Posterior cingulate gyrus (tissue), 11 donors: ENCODE measurements around the gene CDC42BPB.
"Not testable (repeated sequence)": the region's sequence is repeated elsewhere in the genome, so short reads cannot be mapped to it uniquely, and the experiment has no call there.

Experiments
- DNase-seq, 10 donors: peaks; one replicate each; pipeline versions ENCODE4 v3.0.0 to v3.0.0-alpha.2; 2020 to 2021; ENCODE audit warnings: mixed read lengths in 3 of 10
- intact Hi-C: fragments of 100-400 bp; cut with DNase I; formaldehyde crosslinking; loops from one replicate; pipeline ENCODE4 v1.15.1; 2023

Gene CDC42BPB

DNA sequence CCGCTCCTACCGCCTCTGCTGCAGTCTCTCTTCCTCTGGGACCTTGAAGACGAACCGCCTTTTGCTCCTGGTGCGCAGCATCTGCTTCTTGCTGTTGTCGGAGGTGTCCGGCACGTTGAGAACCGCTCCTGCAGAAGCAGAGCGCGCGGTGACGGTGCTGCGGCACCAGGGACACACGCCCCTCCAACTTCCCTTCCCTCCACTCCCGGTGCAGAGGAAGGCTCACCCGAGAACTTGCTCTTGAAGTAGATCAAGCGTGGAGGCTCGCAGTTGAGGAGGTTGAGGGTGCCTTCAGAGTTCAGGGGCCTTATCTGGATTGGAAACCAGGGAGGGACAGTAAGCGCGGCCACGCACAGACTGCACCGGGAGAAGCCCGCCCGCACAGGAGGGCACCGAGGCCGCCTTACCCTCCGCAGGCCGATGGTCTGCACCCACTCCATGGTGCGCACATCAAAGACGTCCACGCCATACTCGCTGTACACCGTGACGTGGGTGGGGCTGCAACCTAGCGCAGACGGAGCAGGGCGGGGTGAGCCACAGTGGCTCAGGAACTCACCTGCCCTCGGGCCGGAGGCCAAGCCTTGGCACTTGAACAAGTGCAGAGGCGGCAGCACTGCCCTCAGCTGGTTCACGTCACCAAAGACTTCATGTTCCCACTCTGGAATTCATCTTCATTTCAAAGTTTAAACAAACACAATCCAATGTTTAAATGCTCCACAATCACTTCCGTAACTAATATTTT, 117.4 kb downstream of the CDC42BPB start:
- DNase-seq: peak in 3 of 10 donors; percentile 53 to 77 (median 62)
- intact Hi-C loops: no loop called here

DNA sequence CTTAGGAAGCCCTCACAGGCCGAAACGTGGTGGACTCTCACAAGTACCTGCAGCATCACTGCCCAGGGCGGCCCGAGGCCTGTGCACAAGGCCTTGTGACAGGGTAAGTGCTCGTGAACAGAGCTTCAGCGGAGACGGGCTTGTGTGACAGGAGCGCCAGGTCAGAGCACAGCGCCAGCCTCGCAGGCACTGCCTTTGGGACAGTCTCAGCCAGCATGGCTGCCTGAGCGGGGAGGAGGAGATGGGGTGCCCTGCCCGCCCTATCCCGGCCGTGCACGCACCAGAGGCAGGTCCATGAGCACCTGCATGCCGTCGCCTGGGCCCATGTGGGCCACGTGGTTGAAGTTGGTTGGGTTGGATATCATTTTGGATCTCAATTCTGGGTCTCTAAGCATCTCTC, 118.0 kb downstream of the CDC42BPB start:
- peak in 3 of 10 donors; percentile 54 to 71 (median 69) for DNase-seq

DNA sequence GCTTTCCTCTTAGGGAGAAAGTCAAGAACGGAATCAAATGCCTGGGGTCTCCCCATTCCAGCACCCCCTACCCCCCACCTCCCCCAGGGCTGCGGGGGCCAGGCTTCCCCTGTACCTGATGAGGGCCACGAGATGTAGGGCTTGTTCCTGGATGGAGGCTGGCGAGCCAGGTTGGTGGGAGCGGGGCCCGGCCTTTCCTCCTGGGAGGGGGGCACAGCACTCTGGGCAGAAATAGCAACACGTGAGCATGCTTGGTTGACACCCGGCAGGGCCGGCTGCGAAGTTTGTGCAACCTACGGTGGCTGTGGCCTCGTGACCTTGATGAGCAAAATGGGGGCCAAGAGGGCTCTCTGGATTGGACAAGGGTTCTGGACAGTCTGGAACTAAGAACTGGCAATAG, 119.2 kb downstream of the CDC42BPB start:
- peak in 4 of 10 donors; percentile 13 to 73 (median 52) for DNase-seq
- intact Hi-C loops: no loop called here

More for the DNA sequence above, 118.0 kb downstream of the CDC42BPB start:
- intact Hi-C loops: no loop called here

DNA sequence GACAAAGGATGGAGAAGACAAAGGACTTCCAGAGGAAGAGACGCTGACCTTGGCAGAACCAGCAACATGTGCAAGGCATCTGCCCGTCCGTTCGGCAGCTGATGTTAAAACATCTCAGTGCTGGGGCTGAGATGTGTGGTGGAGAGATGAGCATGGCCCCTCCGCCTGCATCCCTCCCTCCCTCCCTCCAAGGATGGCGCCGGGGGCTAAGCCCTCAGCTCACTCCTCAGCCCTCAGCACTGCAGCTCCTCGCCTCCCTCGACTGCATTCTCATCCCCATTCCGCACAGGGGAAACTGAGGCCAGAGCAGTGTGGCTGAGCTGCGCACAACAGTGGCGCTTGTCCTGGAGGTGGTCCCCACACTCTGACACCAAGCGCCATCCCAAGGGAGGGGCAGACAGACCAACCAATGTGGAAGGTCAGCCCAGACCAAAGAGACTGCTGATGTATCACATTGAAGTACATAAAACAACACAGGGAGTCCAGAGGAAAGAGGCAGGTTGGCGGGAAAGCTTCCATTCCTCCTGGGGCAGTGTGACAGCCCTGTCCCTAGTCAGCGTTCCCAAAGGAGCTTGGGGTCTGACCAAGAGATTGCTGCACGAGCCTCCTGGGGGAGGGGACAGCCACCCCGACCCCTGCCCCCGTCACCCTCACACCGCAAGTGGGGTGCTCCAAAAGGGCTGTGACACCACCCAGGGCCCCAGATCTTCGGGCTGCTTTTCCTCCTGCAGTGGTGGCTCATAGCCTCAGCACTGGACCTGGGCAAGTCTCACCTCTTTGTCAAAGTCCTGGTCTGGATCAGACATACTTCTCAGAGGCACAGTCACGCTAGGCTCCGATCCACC, 119.8 kb downstream of the CDC42BPB start:
- peak in 2 of 10 donors; percentile 57 to 60 for DNase-seq
- intact Hi-C loops: no loop called here

DNA sequence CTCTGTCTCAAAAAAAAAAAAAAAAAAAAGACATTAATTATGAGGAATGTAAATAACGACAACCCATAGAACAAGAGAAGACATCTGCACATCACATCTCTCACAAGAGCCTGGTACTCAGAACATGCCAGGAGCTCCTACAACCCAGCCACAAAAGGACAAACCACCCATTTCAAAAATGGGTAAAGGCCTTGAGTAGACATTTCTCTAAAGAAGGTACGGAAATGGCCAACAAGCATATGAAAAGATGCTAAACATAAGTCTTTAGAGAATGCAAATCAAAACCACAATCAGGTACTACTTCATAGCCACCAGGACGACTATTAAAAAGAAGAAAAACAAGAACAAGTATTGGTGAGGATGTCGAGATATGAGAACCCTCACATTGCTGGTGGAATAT, 121.6 kb downstream of the CDC42BPB start:
- DNase-seq: no peak
- intact Hi-C loops: no loop called here

DNA sequence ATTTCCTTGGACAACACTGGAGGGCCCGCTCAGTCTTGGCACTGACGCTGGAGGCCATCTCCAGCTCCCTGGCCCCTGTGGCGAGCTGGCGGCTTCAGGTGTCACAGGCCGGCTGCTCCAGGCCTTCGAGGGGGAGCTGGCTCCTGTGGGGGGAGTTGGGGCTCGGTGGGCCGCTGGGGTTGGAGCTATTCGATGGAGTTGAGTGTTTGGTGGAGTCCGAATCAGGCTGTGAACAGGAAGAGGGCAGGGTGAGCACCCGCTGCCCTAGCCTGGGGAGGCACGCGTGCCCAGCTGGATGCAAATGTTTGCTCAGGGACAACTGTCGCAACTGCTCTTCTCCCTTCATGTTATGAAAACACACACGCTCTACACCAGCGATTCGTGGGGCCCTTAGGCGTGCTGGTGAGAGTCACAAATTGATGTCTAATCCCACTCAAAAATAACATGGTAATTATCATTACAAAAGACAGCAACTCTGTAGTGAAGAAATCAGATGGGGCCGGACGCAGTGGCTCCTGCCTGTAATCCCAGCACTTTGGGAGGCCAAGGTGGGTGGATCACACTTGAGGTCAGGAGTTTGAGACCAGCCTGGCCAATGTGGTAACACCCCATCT, 123.6 kb downstream of the CDC42BPB start:
- peak in 3 of 10 donors; percentile 9 to 68 (median 58) for DNase-seq
- intact Hi-C loops: no loop called here

DNA sequence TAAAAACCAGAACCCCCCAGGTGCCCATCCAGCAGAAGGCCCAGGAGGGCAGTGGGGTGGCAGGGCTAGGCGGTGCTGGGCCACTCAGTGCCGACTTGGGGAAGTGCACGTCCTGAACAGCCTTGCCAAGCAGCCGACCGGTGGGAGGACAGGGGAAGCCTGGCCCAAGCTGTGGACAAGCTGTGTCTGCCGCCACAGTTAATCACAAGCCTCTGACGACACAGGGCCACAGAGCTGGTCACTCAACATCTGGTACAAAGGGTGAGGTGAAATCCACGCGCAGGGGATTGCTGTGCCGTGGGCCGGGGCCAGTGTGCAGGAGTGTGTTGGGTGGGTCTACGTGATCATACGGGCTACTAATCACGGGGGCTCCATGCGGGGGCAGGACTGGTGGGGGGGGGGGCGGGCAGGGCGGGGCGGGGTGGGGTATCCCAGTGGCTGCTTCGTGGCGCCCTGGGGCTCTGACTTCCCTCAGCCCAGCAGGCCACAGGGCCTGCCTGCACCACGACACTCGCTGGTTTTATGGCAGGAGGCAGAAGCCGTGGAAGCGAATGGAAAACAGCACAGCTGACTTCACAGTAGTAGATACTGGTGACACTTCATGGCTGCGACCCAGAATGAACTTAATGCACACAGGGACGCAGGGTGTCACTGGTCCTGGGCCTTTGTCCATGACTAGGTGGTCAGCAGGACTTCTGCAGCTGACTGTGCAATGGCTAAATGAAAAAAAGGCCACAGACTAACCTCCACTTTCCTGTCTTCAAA, 124.7 kb downstream of the CDC42BPB start:
- peak in 3 of 10 donors; percentile 16 to 54 (median 49) for DNase-seq
- intact Hi-C loops: no loop called here

DNA sequence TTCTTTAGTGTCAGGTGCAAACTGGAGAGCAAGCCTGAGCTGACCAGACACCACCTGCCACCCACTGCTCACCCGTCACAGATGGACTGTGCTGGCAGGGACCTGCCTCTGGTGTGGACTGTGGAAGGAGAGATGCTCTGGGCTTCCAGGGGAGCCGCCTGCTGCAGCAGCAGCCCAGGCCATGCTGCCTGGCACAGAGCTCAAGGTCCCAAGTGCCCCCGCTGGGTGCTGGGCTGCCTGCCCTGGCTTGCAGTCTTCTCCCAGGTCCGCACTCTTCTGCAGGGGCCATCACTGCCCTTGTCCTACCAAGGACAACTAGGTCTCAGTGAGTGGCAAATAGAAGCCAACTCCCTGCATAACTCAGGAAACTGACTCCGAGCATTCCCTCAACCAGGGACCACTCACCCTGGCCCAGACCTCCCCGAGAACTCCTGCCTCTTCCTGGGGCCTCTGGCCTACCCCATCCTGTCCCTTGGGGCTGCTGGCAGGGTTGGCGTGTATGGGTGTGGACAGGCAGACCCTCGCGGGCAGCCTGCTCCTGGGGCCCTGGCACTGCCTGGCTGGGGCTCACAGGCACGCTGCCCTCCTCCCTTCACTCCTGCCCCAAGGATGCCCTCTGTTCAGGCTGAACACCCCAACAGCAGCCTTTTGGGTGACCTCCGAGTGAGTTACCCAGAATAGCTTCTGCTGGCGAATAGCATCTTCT, 125.6 kb downstream of the CDC42BPB start:
- intact Hi-C loops: no loop called here

DNA sequence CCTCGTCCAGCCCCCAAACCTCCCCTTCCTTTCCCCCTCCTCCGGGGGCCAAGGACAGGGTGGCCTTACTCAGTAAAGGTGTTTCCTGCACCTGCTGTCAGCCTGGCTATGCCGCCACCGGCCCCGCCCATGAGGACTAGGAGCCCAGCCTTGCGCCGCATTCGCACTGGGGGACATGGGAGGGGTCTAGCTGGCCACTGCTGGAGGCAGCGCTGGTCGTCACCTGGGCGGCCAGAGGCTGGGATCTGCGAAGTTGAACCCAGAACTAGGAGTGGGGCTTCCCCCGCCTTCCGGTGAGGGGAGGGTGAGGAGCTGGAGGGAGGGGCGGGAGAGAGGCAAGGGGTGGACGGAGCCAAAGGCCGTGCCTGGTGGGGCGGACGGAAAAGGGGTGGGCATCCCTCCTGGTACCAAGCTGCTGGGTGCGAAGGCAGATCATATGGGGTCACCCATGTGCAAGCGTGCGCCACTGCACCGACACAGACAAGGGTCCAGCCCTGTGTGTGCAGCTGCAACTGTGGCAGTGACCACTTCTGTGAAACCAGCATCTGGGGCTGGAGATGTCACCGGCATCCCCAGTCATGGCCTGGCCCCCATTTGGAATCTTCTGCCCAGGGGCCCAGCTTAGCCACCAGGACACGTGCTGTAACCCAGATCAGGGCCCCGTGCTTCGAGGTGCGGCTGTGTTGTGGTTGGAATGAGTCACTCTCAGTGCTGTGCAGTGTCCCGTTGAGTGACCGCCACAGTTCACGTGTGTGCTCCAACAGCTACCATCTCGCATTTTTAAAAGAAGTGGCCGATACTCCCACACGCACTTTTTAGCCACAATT, 126.4 kb downstream of the CDC42BPB start:
- peak in 4 of 10 donors; percentile 27 to 86 (median 67) for DNase-seq
- intact Hi-C loops: no loop called here

More for the DNA sequence above, 125.6 kb downstream of the CDC42BPB start:
- peak in 3 of 10 donors; percentile 20 to 77 (median 61) for DNase-seq

DNA sequence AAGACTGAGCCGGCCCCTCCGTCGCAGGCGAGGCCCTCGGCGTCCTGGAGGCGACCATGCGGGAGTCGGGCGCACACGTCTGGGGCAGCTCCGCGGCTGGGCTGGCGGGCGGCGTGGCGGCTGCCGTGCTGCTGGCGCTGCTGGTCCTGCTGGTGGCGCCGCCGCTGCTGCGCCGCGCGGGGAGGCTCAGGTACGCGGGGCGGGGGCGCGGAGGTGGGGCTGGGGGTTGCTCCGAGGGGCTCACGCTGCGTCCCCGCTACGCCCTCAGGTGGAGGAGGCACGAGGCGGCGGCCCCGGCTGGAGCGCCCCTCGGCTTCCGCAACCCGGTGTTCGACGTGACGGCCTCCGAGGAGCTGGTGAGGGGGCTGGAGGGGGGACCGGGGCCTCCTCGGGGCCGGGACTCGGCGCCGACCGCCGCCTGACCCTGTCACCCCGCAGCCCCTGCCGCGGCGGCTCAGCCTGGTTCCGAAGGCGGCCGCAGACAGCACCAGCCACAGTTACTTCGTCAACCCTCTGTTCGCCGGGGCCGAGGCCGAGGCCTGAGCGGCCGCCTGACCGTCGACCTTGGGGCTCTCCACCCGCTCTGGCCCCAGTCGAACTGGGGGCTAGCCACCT, 127.1 kb downstream of the CDC42BPB start:
- intact Hi-C loops: no loop called here
- DNase-seq: peak in 4 of 10 donors; percentile 20 to 80 (median 60)

DNA sequence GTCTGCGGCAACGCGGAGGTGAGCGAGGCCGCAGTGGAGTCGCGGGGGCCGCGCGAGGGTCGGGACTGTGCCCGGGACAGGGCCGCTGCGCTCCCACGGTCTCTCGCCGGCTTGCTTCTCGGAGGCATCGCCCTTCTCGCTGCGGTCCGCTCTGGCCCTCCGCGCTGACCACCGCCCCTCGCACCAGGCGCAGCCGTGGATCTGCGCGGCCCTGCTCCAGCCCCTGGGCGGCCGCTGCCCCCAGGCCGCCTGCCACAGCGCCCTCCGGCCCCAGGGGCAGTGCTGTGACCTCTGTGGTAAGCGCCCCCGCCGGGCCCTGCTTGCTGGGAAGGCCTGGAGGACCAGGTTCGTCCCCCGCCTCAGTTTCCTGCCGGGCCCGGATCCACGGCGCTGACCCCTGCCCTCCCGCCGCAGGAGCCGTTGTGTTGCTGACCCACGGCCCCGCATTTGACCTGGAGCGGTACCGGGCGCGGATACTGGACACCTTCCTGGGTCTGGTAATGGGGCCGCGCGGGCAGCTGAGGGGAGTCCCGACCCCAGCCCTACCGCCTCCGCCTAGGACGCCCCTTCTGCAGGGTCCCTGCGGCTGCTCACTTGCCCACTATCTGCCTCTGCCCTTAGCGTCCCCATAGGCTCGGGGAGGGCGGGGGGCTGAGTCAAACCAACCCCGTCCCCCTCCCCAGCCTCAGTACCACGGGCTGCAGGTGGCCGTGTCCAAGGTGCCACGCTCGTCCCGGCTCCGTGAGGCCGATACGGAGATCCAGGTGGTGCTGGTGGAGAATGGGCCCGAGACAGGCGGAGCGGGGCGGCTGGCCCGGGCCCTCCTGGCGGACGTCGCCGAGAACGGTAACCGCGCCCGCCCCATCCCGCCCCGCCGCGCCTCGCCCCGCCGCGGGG, 127.9 kb downstream of the CDC42BPB start:
- intact Hi-C loops: no loop called here
- peak in 3 of 10 donors; percentile 62 to 82 (median 74) for DNase-seq

DNA sequence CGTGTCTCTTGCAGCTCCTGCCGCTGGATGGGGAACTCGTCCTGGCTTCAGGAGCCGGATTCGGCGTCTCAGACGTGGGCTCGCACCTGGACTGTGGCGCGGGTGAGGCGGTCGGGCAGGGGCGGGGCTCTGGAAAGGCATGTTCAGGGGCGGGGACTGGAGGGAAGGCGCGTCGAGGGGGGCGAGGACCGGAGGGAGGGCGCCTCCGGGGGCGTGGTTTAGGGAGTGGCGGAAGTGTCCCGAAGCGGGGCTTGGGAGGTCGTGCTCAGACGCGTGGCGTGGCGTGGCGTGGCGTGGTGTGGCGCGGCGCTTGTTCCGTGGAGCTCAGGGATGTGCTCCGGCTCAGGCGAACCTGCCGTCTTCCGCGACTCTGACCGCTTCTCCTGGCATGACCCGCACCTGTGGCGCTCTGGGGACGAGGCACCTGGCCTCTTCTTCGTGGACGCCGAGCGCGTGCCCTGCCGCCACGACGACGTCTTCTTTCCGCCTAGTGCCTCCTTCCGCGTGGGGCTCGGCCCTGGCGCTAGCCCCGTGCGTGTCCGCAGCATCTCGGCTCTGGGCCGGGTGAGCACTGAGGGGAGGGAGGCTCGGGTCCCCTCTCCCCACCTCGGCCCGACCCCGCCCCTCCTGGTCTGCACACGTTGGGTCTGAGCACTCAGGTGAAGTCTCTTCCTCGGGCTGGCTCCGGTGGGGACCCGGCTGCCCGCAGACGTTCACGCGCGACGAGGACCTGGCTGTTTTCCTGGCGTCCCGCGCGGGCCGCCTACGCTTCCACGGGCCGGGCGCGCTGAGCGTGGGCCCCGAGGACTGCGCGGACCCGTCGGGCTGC, 128.7 kb downstream of the CDC42BPB start:
- peak in 3 of 10 donors; percentile 52 to 80 (median 72) for DNase-seq
- intact Hi-C loops: no loop called here

DNA sequence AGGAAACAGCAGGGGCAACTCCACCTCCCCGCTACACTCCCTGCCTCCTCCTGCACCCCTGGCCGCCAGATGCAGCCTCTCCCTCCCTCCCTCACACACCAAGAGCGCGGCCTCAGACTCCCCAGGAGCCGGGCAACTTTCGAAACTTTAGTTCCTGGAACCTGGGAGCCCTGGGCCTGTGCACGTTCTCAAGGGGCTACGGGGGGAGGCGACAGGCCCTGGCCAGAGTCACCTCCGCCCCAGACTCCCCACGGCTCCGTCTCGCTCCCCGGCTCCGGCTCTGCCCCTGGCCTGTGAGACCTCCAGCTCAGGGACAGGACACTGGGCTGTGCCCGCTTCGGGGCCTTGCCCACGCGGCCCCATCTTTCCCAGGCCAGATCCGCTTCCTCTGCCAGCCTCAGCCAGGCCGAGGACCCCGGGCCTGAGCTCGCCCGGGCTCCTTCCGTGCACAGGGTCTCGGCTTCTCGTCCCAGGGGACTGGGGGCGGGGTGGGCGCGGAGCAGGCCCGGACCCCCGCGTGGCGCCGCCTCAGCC, 129.4 kb downstream of the CDC42BPB start:
- DNase-seq: peak in 3 of 10 donors; percentile 61 to 80 (median 67)
- intact Hi-C loops: no loop called here

DNA sequence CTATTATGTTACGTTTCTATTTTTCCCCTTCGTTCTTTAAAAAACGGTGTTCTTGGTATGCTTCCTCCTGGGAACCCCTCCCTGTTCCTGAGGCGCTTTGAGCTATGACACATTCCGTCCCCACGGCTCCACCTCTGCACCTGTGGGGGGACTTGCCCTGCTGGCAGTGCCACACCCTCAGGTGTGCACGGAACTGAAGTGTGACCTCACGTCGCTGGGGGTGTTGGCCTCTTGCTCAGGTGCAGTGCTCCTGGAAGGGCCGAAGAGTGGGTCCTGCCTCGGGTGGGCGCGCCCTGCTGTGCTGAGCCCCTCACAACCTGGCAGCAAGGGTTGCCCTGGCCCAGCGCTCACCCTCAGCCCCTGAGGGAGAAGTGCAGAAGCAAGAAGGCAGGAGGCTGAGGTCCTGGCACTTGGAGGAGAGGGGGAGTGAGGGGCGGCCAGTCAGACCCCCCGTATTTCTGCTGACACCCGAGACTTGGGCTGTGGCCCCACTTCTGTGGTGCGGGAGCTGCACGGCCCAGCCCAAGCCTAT, 129.9 kb downstream of the CDC42BPB start:
- intact Hi-C loops: no loop called here
- peak in 2 of 10 donors; percentile 53 to 76 for DNase-seq

DNA sequence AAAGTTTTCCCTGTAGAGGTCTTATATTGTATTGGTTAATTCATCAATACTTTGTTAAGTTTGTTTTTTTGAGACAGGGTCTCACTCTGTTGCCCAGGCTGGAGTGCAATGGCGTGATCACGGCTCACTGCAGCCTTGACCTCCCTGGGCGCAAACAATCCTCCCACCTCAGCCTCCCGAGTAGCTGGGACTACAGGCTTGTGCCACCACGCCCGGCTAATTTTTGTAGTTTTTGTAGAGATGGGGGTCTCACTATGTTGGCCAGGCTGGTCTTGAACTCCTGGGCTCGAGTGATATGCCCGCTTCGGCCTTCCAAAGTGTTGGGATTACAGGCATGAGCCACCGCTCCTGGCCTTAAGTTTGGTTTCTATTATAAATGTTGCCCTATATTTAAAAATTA, 130.5 kb downstream of the CDC42BPB start:
- intact Hi-C loops: not testable (repeated sequence)
- peak in 2 of 10 donors; percentile 35 to 39 for DNase-seq

DNA sequence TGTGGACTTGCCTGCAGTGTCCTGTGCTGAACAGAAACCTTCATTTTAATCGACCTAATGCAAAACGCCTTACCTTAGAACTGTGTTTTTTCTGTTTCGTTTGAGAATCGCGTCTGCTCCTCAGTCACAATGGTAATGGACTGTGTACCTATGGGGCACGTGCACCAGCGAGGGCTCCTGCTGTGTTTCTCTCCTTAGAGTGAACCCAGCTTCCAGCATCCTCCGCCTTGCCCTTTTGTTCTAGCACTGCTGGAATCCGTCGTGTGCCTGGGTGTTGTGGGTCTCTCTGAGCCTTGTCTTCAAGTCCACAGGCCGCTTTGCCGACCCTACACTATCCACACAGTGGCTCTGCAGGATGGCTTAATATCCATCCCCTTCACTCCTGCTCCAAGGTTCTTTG, 131.2 kb downstream of the CDC42BPB start:
- intact Hi-C loops: no loop called here
- DNase-seq: peak in 2 of 10 donors; percentile 16 to 27
